Measurements from ENCODE around the gene KCNJ6.

Gene KCNJ6

GRCh38 chr21:37631319-37632117, 284.7 kb downstream of the KCNJ6 start:
- DNase-seq, result no peak

DNA sequence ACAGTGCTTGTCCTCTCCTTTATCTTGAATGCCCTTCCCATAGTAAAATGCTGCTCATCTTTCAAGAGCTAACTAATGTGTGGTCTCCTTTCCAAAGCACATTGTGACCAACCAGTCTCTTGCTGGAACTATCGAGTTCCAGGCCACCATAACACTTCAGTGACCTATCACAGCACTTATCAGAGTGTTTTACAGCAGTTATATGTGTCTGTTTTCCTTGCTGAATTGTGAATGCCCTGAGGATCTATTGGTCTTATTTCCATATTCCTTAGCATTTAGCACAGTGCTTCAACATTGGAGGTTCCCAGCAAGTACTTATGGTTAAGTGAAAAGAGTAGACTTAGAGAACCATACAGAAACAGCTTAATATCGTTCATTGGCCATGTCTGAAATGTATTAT, 285.4 kb downstream of the KCNJ6 start:
- DNase-seq, result no peak

DNA sequence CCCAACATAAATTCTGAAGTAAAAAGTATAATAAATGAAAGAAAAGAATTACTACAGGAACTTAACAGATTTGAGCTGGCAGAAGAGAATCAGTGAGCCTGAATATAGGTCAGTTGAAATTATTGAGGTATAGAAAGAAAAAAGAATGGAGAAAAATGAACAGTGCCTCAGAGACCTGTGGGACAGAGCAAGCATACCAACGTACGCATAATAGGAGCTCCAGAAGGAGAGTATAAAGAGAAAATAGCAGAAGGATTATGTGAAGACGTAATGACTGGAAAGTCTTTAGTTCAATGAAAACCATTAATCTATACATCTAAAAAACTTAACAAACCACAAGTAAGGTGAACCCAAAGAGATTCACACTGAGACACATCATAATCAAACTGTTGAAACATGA, 287.9 kb downstream of the KCNJ6 start:
- no peak for DNase-seq

DNA sequence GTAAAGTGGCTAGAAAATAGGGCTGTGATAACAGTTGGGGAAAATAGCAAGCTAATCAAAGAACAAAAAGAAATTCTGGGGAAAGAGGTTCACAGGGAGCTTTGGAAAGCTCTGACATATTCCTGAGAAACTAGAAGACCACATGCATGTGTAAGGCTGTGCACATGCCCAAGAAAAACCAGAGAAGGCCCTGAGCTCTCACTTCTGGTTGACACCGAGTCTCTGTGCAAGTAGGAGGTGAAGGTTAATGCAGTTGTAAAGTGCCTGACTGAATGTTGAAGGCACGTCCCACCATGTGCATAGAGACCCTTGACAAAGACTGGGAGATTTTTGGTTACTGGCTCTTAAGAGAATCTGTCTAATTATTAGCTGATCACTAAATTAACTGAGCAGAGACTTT, 288.7 kb downstream of the KCNJ6 start:
- no peak for DNase-seq

DNA sequence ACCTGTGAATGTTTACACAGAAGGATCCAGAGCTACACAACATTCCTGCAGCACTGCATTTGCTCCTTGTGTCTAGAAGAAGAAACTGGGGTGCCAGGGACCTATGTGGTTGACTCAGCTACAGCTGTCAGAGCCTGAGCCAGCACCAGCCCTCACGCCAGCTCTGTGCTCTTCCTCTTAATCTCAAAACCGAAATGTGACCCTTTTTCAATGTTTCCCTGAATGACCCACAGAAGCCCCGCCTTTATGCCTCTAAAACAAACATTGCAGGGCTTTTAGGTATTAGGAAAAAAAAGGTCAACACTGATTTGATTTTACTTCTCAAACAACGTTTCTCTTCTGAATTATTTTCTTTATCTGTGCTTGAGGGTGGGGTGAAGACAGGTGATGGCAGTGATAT, 289.2 kb downstream of the KCNJ6 start:
- no peak for DNase-seq

GRCh38 chr21:37626320-37626719, 289.9 kb downstream of the KCNJ6 start:
- no peak for DNase-seq

GRCh38 chr21:37623689-37624088, 292.6 kb downstream of the KCNJ6 start:
- no peak for DNase-seq

DNA sequence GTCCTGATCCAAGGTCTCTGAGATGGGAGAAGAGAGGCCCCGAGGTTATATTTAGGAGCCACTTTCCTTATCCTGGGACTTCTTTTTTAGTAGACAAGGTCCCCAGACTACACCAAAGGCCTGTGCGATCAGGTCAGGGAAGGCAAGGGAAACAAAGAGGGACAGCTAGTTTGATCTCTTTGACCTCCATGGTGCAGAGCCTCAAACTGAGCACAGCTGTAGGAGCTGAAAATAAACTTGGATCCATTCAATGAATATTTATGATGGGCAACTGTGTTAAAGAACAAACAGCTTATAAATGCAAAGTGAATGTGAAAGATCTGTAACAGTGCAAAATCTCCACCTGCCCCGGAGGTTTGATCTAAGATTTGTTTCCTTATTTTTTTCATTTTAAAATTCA, 293.1 kb downstream of the KCNJ6 start:
- DNase-seq, result no peak

DNA sequence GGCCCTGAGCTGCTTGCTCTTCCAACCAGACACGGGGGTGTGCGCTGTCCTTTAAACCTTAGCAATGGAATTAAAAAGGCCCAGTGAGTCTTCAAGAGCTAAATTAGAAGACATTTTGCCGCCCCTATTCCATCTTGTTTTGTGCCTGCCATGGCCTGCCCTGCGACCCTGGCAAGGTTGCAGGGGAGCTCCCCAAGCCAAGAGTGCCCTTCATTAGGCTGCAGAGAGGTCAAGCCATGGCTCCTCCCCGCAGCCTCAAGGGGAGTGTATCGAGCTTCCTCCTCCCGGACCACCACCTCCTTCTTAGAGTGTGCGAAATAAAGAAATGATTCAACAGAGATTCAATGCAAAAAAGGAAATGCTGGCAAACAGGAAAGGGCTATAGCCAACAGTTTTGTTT, 293.5 kb downstream of the KCNJ6 start:
- no peak for DNase-seq

GRCh38 chr21:37620401-37620800, 295.9 kb downstream of the KCNJ6 start:
- no peak for DNase-seq

- DNase-seq, result no peak
Measured at GRCh38 chr21:37619464-37619974, 296.7 kb downstream of the KCNJ6 start.

GRCh38 chr21:37618081-37618480, 298.2 kb downstream of the KCNJ6 start:
- DNase-seq, result no peak

GRCh38 chr21:37615962-37616361, 300.3 kb downstream of the KCNJ6 start:
- no peak for DNase-seq

DNA sequence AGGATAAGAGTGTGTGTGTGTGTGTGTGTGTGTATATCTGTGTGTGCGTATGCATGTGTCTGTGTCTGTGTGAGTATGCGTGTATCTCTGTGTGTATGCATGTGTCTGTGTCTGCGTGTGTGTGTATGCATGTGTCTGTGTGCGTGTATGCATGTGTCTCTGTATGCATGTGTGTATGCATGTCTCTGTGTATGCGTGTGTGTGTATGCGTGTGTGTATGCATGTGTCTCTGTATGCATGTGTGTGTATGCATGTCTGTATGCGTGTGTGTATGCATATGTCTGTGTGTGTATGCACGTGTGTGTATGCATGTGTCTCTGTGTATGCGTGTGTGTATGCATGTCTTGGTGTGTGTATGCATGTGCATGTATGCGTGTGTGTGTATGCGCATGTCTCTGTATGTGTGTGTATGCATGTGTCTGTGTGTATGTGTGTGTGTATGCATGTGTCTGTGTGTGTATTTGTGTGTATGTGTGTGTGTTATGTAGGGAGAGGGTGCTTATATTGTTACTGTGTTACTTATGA, 301.8 kb downstream of the KCNJ6 start:
- DNase-seq, result no peak

DNA sequence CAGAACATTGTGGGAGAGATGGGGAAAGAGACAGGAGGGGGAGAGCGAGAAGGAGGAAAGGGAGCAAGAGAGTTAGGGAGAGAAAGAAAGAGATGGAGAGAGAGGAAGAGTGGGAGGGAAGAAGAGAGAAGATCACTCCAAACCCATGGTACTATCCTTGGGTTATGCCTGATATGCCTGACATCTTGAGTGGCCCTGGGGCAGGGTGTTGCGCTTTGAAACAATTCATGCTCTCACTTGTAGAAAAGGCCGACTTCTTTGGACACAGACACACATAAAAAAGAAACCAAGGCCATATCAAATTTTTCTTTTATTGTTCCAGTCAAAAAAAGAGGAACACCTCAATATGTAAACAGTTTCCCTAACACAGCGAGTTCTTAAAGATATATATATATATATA, 309.2 kb downstream of the KCNJ6 start:
- no peak for DNase-seq

DNA sequence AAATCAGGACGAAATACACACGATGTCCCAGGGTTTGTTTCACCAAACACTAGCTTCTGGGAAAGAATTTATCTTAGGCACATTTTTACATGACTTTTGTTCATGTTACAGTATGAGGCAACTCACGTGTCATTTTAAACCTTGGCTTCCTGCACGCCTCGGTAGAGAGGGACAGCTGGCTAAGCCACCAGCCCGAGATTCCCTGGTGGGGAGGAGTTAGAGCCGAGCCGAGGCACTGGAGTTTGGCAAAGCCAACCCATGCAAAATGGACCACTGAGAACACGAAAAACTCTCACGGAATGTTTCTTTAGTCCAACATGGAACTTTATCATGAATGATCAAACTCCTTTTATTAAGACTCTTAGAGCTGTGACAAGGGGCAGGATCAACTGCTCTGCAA, 309.7 kb downstream of the KCNJ6 start:
- DNase-seq, result no peak

GRCh38 chr21:37605006-37605405, 311.3 kb downstream of the KCNJ6 start:
- no peak for DNase-seq

DNA sequence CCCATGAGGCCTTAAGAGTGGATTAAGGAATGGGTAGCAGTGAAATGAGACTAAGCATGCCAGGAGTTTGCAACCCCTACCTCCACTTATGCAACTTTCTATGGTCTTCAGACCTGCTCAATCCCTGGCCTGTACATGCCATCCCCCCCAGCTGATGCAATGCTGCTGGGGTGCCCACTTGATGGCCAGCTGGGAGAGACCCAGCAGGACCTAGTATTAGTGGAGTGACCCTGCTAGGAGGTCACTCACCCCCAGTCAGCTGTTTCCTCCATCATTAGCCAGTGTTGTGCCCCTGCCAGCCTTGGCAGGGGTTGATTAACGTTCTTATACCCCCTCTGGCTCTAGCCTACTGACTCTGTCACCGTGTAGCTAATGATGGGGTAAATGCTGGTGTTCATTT, 313.1 kb downstream of the KCNJ6 start:
- no peak for DNase-seq

DNA sequence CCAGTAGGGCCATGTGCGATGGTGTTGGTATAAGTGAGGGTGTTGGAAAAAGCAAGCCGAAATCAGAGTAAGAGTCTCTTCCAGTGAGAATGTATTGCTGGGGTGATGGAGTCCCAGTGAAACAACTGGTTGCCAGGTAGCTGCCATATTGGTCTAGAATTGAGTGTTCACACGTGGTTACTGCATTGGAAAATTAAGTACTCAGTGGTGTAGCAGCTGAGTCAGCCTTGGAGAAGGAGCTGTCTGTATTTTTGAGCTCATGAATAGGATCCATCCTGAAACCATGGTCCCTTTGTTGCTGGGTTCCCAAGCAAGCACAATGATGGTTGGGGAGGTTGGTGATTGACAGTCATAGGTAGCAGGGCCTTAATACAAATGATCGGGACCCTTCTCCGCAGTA, 314.3 kb downstream of the KCNJ6 start:
- DNase-seq, result no peak

- DNase-seq, result no peak
Measured at GRCh38 chr21:37601027-37601426, 315.2 kb downstream of the KCNJ6 start.

GRCh38 chr21:37595944-37596343, 320.3 kb downstream of the KCNJ6 start:
- DNase-seq, result no peak

GRCh38 chr21:37594472-37594951, 321.7 kb downstream of the KCNJ6 start:
- no peak for DNase-seq

- no peak for DNase-seq
Measured at GRCh38 chr21:37593740-37594471, 322.4 kb downstream of the KCNJ6 start.

DNA sequence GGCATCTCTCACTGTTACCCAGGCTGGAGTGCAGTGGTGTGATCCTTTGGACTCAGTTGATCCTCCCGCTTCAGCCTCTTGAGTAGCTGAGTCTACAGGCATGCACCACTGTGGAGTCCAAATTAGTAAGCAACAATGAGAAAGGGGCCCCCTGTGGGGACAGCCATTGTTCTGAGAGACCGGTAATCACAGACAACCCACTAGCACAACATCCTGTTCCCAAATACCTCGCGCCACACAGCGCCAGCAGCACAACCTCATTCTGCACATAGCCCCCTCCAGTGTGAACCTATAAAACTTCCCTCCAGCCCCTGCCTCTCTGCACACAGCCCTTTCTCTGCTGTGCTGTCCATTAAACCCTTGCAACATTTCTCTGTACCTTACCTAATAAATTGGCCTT, 323.2 kb downstream of the KCNJ6 start:
- DNase-seq, result no peak
